Measurements from ENCODE around the gene PCMT1.

DNA sequence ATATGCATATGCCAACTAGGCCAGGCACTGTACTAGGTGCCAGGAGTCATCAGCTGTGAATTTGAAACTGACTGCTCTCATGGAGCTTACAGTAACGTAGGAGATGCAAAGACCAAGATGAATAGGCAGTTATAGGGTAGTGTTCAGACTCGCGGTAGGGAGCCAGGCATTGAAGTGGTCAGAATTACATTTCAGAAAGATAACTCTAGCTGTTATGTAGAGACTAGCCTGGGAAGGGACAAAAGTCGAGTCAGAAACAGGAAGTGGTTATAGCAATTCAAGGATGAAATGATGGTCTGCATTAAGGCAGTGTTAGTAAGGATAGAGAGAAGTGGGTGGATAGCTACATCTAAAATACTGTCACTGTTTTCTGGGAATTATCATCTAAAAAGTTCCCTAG, 56.6 kb downstream of the PCMT1 start:
- TF ChIP-seq, protein P1, sequence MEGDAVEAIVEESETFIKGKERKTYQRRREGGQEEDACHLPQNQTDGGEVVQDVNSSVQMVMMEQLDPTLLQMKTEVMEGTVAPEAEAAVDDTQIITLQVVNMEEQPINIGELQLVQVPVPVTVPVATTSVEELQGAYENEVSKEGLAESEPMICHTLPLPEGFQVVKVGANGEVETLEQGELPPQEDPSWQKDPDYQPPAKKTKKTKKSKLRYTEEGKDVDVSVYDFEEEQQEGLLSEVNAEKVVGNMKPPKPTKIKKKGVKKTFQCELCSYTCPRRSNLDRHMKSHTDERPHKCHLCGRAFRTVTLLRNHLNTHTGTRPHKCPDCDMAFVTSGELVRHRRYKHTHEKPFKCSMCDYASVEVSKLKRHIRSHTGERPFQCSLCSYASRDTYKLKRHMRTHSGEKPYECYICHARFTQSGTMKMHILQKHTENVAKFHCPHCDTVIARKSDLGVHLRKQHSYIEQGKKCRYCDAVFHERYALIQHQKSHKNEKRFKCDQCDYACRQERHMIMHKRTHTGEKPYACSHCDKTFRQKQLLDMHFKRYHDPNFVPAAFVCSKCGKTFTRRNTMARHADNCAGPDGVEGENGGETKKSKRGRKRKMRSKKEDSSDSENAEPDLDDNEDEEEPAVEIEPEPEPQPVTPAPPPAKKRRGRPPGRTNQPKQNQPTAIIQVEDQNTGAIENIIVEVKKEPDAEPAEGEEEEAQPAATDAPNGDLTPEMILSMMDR (IDR thresholded peaks at IDR 0.05; ENCODE audit: low read depth, low read length) = no peak
- TF ChIP-seq MYC (IDR thresholded peaks at IDR 0.05; ENCODE audit: low read depth, low read length) = no peak

Data from NB4 (cell line).